ENCODE results near the gene PML.

The PML gene, protein sequence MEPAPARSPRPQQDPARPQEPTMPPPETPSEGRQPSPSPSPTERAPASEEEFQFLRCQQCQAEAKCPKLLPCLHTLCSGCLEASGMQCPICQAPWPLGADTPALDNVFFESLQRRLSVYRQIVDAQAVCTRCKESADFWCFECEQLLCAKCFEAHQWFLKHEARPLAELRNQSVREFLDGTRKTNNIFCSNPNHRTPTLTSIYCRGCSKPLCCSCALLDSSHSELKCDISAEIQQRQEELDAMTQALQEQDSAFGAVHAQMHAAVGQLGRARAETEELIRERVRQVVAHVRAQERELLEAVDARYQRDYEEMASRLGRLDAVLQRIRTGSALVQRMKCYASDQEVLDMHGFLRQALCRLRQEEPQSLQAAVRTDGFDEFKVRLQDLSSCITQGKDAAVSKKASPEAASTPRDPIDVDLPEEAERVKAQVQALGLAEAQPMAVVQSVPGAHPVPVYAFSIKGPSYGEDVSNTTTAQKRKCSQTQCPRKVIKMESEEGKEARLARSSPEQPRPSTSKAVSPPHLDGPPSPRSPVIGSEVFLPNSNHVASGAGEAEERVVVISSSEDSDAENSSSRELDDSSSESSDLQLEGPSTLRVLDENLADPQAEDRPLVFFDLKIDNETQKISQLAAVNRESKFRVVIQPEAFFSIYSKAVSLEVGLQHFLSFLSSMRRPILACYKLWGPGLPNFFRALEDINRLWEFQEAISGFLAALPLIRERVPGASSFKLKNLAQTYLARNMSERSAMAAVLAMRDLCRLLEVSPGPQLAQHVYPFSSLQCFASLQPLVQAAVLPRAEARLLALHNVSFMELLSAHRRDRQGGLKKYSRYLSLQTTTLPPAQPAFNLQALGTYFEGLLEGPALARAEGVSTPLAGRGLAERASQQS

GRCh38 chr15:73994413-73994883 lies at the start of gene PML:
TSS of gene PML (plus strand) at chr15:73994716. CDS start at chr15:73994813, 97 bp downstream.
- peak within 1 kb of the TSS; percentile 95 for H3K4me2 ChIP-seq
- no peak within 1 kb of the TSS for H3K4me3 ChIP-seq (IDR thresholded peaks at IDR 0.05; ENCODE audit: insufficient read depth, low read depth, low read length)
- H4K20me1 ChIP-seq (ENCODE audit: insufficient read depth) = no peaks in the 10 kb centered on the region
- TF ChIP-seq, protein P1, sequence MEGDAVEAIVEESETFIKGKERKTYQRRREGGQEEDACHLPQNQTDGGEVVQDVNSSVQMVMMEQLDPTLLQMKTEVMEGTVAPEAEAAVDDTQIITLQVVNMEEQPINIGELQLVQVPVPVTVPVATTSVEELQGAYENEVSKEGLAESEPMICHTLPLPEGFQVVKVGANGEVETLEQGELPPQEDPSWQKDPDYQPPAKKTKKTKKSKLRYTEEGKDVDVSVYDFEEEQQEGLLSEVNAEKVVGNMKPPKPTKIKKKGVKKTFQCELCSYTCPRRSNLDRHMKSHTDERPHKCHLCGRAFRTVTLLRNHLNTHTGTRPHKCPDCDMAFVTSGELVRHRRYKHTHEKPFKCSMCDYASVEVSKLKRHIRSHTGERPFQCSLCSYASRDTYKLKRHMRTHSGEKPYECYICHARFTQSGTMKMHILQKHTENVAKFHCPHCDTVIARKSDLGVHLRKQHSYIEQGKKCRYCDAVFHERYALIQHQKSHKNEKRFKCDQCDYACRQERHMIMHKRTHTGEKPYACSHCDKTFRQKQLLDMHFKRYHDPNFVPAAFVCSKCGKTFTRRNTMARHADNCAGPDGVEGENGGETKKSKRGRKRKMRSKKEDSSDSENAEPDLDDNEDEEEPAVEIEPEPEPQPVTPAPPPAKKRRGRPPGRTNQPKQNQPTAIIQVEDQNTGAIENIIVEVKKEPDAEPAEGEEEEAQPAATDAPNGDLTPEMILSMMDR (conservative IDR thresholded peaks at IDR 0.05; ENCODE audit: low read depth, low read length) = no peak
- H2AFZ ChIP-seq (ENCODE audit: low read depth) = peak within 1 kb of the TSS; percentile 60; the same call in 1 of the 2 replicates
- no peaks in the 10 kb centered on the region for H3K27me3 ChIP-seq (ENCODE audit: insufficient read depth, low read depth)
- peak within 1 kb of the TSS; percentile 56 for H3K27ac ChIP-seq
- peak within 1 kb of the TSS; percentile 55; the same call in 1 of the 2 replicates for H3K9ac ChIP-seq
- H3K79me2 ChIP-seq (ENCODE audit: insufficient read depth, low read depth) = peaks cover 55% of the 10 kb centered on the region
- H3K36me3 ChIP-seq (ENCODE audit: insufficient read depth) = peaks cover 4% of the 10 kb centered on the region; the same call in 1 of the 2 replicates
- H3K4me1 ChIP-seq (ENCODE audit: low read depth, poor library complexity, severe bottlenecking) = peaks cover 58% of the 10 kb centered on the region

DNA sequence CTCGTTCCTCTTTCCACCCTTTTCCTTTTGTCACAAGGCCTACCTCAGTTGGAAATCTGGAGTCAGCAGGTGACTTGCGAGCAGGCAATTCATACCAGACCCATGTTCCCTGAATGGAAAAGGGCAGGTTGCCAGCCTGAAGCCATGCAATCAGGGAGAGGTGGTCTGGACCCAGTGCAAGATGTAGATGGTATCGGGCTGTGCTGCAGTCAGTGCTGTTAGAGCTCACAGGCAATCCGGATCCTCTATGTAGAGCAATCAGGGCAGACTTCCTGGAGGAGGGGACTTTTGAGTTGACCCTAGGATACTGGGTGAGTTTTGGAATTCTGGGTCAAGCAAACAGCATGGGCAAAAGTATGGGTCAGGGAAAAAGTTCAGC lies 49.4 kb upstream of the PML start:
- Histone ChIP-seq H3K4me1 (ENCODE audit: low read depth, poor library complexity, severe bottlenecking) (no peaks in the 10 kb centered on the region), H3K27me3 (ENCODE audit: insufficient read depth, low read depth) (no peaks in the 10 kb centered on the region), H3K9ac (no peak overlapping the region), H4K20me1 (ENCODE audit: insufficient read depth) (no peaks in the 10 kb centered on the region), H3K4me2 (no peak overlapping the region), H3K36me3 (ENCODE audit: insufficient read depth) (no peaks in the 10 kb centered on the region), H3K79me2 (ENCODE audit: insufficient read depth, low read depth) (no peaks in the 10 kb centered on the region), H3K4me3 (IDR thresholded peaks at IDR 0.05; ENCODE audit: insufficient read depth, low read depth, low read length) (no peak overlapping the region), H3K27ac (no peak overlapping the region), H2AFZ (ENCODE audit: low read depth) (no peak overlapping the region)
- TF ChIP-seq, protein P1 (conservative IDR thresholded peaks at IDR 0.05; ENCODE audit: low read depth, low read length) = no peak

DNA sequence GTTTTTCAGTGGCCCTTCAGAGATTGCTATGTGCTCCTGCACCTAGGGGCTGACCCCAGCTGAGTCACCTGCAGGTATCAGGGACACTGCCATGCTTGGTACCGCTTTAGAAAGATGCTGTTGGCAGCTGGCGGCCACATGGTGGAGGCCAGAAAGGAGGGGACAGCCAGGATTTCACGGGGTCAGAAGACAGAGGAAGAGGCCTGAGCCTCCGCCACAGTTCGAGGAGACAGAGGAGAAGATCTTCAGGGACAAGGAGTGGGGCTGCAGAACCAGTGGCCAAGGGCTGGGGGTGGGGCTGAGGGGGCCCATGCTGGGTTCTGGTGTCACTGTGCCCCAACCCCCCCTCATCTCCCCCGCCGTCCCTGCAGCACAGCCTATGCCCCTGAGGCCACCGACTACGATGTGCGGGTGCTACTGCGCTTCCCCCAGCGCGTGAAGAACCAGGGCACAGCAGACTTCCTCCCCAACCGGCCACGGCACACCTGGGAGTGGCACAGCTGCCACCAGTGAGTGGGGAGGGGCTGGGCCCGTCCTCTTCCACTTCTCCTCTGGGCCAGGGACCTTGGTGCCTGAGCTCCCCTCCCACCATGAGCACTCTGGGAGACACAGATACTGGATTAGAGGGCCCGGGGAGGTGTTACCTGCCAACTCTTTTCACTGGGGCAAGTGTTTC lies 48.3 kb upstream of the PML start:
- no peak overlapping the region for H3K27ac ChIP-seq
- H3K4me1 ChIP-seq (ENCODE audit: low read depth, poor library complexity, severe bottlenecking) = no peaks in the 10 kb centered on the region
- TF ChIP-seq, protein P1 (conservative IDR thresholded peaks at IDR 0.05; ENCODE audit: low read depth, low read length) = no peak
- no peaks in the 10 kb centered on the region for H3K27me3 ChIP-seq (ENCODE audit: insufficient read depth, low read depth)
- no peaks in the 10 kb centered on the region for H3K79me2 ChIP-seq (ENCODE audit: insufficient read depth, low read depth)
- no peak overlapping the region for H3K4me2 ChIP-seq
- H3K9ac ChIP-seq = no peak overlapping the region
- H4K20me1 ChIP-seq (ENCODE audit: insufficient read depth) = no peaks in the 10 kb centered on the region
- no peaks in the 10 kb centered on the region for H3K36me3 ChIP-seq (ENCODE audit: insufficient read depth)
- H2AFZ ChIP-seq (ENCODE audit: low read depth) = no peak overlapping the region
- no peak overlapping the region for H3K4me3 ChIP-seq (IDR thresholded peaks at IDR 0.05; ENCODE audit: insufficient read depth, low read depth, low read length)

DNA sequence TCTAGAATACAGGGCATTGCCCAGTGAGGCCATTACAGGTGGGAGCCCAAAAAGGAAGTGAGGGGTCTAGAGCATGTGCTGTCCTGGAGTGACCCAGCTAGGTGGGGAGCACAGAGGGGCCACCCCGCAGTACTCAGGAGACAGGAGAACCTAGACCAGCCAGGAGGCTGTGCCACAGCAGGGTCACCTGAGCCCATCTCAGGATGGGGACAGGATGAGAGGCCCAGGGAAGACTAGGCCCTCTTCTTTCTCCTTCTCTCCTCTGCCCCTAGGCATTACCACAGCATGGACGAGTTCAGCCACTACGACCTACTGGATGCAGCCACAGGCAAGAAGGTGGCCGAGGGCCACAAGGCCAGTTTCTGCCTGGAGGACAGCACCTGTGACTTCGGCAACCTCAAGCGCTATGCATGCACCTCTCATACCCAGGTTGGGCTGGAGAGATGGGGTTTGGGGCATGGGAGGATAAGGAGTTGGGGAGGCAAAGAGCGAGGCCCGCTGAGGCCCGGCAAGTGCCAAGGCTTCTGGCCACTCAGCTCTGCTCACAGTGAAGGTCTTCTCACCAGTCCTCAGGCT lies 47.6 kb upstream of the PML start:
- TF ChIP-seq, protein P1 (conservative IDR thresholded peaks at IDR 0.05; ENCODE audit: low read depth, low read length) = no peak
- Histone ChIP-seq H3K79me2 (ENCODE audit: insufficient read depth, low read depth) (no peaks in the 10 kb centered on the region), H3K4me2 (no peak overlapping the region), H3K9ac (no peak overlapping the region), H2AFZ (ENCODE audit: low read depth) (no peak overlapping the region), H4K20me1 (ENCODE audit: insufficient read depth) (no peaks in the 10 kb centered on the region), H3K27ac (no peak overlapping the region), H3K27me3 (ENCODE audit: insufficient read depth, low read depth) (no peaks in the 10 kb centered on the region), H3K36me3 (ENCODE audit: insufficient read depth) (no peaks in the 10 kb centered on the region), H3K4me3 (IDR thresholded peaks at IDR 0.05; ENCODE audit: insufficient read depth, low read depth, low read length) (no peak overlapping the region), H3K4me1 (ENCODE audit: low read depth, poor library complexity, severe bottlenecking) (no peaks in the 10 kb centered on the region)

Data from KMS-11 (cell line).